ENCODE measurements around the gene MEI1.

GRCh38 chr22:41683052-41683451 lies 16.3 kb upstream of the MEI1 start:
- TF ChIP-seq, protein P1, sequence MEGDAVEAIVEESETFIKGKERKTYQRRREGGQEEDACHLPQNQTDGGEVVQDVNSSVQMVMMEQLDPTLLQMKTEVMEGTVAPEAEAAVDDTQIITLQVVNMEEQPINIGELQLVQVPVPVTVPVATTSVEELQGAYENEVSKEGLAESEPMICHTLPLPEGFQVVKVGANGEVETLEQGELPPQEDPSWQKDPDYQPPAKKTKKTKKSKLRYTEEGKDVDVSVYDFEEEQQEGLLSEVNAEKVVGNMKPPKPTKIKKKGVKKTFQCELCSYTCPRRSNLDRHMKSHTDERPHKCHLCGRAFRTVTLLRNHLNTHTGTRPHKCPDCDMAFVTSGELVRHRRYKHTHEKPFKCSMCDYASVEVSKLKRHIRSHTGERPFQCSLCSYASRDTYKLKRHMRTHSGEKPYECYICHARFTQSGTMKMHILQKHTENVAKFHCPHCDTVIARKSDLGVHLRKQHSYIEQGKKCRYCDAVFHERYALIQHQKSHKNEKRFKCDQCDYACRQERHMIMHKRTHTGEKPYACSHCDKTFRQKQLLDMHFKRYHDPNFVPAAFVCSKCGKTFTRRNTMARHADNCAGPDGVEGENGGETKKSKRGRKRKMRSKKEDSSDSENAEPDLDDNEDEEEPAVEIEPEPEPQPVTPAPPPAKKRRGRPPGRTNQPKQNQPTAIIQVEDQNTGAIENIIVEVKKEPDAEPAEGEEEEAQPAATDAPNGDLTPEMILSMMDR (IDR thresholded peaks at IDR 0.05), result no peak
- TF ChIP-seq ZFX (IDR thresholded peaks at IDR 0.05; ENCODE audit: borderline replicate concordance), result no peak

All from 22Rv1 (cell line).